Keratinocyte (primary cell): ENCODE data around the gene CBL. TPM values are rescaled to one million over a fixed set of nuclear protein-coding genes. Genes with fewer than 3 reads are reported as not detected.

Experiments
- DNase-seq: peaks from one replicate; pipeline ENCODE4 v3.0.0-alpha.2; 2011; ENCODE audit warnings: low read depth, missing footprints, low spot score
- FAIRE-seq: peaks from 2 replicates; lab custom pipeline; 2011; peaks lifted over from hg19 to GRCh38; lab: Jason Lieb, UNC
- H2AFZ ChIP-seq: 2 replicates; pipeline ENCODE4 v1.6.0; 2012; ENCODE audit warnings: low read length, control low read depth, inconsistent platforms; ENCODE audit not compliant: control insufficient read depth
- H3K27ac ChIP-seq: 2 replicates; pipeline ENCODE4 v1.5.1; 2011; ENCODE audit warnings: low read length; ENCODE audit not compliant: control insufficient read depth, insufficient read depth
- H3K27me3 ChIP-seq: 3 replicates; pipeline ENCODE4 v1.6.0; 2011; ENCODE audit warnings: low read length; ENCODE audit not compliant: control insufficient read depth, insufficient read depth; ENCODE audit errors: extremely low read depth
- H3K36me3 ChIP-seq, 2 experiments: 2 replicates in 1 of 2; 3 replicates in 1 of 2; pipeline ENCODE4 v1.5.1; 2011; ENCODE audit warnings: low read length in 2 of 2, mild to moderate bottlenecking in 1 of 2; ENCODE audit not compliant: control insufficient read depth in 2 of 2, insufficient read depth in 2 of 2; ENCODE audit errors: extremely low read depth in 1 of 2
- H3K4me1 ChIP-seq: 3 replicates; pipeline ENCODE4 v1.5.1; 2011; ENCODE audit warnings: low read length; ENCODE audit not compliant: control insufficient read depth, insufficient read depth; ENCODE audit errors: extremely low read depth
- H3K4me2 ChIP-seq: 3 replicates; pipeline ENCODE4 v1.6.0; 2011; ENCODE audit warnings: low read depth, low read length; ENCODE audit not compliant: control insufficient read depth, insufficient read depth; ENCODE audit errors: extremely low read depth
- H3K4me3 ChIP-seq, 3 experiments: fragments of 200-600 bp in 1 of 3; sonication (generic) in 1 of 3; 2 replicates in 2 of 3; 3 replicates in 1 of 3; pipeline ENCODE4 v1.5.1; 2011 to 2016; ENCODE audit warnings: low read length in 3 of 3, mild to moderate bottlenecking in 3 of 3, control low read depth in 2 of 3, inconsistent platforms in 1 of 3, low read depth in 1 of 3, mixed read lengths in 1 of 3, mixed run types in 1 of 3, moderate library complexity in 1 of 3; ENCODE audit not compliant: control insufficient read depth in 2 of 3, insufficient read depth in 2 of 3; ENCODE audit errors: extremely low read depth in 1 of 3
- H3K79me2 ChIP-seq: 2 replicates; pipeline ENCODE4 v1.6.0; 2012; ENCODE audit warnings: low read length; ENCODE audit not compliant: control insufficient read depth, insufficient read depth
- H3K9ac ChIP-seq: 3 replicates; pipeline ENCODE4 v1.6.0; 2011; ENCODE audit warnings: low read length; ENCODE audit not compliant: control insufficient read depth, insufficient read depth; ENCODE audit errors: extremely low read depth
- H3K9me1 ChIP-seq: 3 replicates; pipeline ENCODE4 v1.6.0; 2011; ENCODE audit warnings: low read length; ENCODE audit not compliant: control insufficient read depth, insufficient read depth; ENCODE audit errors: extremely low read depth
- H3K9me3 ChIP-seq: 2 replicates; pipeline ENCODE4 v1.5.1; 2012; ENCODE audit warnings: low read depth, low read length; ENCODE audit not compliant: control insufficient read depth
- H4K20me1 ChIP-seq: 3 replicates; pipeline ENCODE4 v1.6.0; 2011; ENCODE audit warnings: low read length; ENCODE audit not compliant: control insufficient read depth, insufficient read depth; ENCODE audit errors: extremely low read depth
- EZH2 ChIP-seq: IDR thresholded peaks from one replicate; pipeline ENCODE4 v1.6.1; 2012; ENCODE audit warnings: inconsistent platforms, mild to moderate bottlenecking, low read length, moderate library complexity
- dilution Hi-C: fragments of 300-500 bp; cut with MboI; formaldehyde crosslinking; loops from one replicate; pipeline ENCODE4 v1.7.0; 2020; ENCODE audit warnings: low sequenced_read_pairs; ENCODE audit not compliant: extremely low pct_ligation_motif_present
- polyA plus RNA-seq, 5 experiments: library from polyadenylated mRNA; depleted of rRNA in 3 of 5; stranded (reverse) in 3 of 5; stranded (forward) in 1 of 5; unstranded in 1 of 5; fragments of >200 nt; gene quantifications; 1 replicate in 1 of 5; 2 replicates in 3 of 5; 3 replicates in 1 of 5; pipeline versions ENCODE4 v1.2.1 to v1.2.3, GENCODE V29; 2011 to 2012; ENCODE audit warnings: missing spikeins in 2 of 5, low read depth in 1 of 5, low replicate concordance in 1 of 5
- TF ChIP-seq, protein P1 (sequence below), 3 experiments: IDR thresholded peaks in 1 of 3; conservative IDR thresholded peaks in 1 of 3; optimal IDR thresholded peaks in 1 of 3; 2 replicates in 2 of 3; 3 replicates in 1 of 3; pipeline versions ENCODE3 to v1.5.1; 2011; ENCODE audit warnings: low read length in 3 of 3, mild to moderate bottlenecking in 3 of 3, moderate library complexity in 2 of 3, control low read depth in 1 of 3, inconsistent platforms in 1 of 3; ENCODE audit not compliant: insufficient read depth in 2 of 3; ENCODE audit errors: extremely low read depth in 1 of 3

The CBL gene
- polyA plus RNA-seq, 1 donor (not counting 4 experiments of a cell fraction or from before 2014, with no cell fraction given) = 14.1 TPM

DNA sequence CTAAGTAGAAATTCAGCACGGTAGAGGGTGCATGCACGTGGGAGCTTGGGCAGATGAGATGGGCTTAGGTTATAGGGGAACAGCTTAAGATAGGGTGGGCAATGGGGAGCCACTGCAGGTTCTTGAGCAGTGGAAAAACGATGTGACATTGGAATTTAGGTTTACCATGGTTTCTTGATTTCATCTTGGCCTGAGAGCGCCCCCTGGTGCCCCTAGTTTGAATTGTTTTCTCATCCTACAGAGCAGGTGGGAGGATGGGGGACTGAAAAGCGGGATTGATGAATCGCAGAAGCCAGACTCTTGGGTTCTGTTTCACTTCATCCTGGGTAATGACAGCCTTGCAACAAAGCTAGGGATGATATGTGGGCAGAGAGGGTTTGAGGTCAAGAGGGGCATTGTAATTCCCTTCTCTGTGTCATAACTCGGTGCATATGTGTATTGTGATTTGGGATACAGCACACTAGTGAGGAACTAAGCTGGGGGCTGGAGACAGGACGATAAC lies 117.4 kb downstream of the CBL start:
- no peaks in the 10 kb centered on the region for H3K79me2 ChIP-seq
- H2AFZ ChIP-seq = no peak overlapping the region
- no peak overlapping the region for H3K4me2 ChIP-seq
- no peak overlapping the region for H3K27ac ChIP-seq
- FAIRE-seq = no peak
- no peaks in the 10 kb centered on the region for H4K20me1 ChIP-seq
- no peaks in the 10 kb centered on the region for H3K9me3 ChIP-seq
- dilution Hi-C loops = no loop called here
- no peak for DNase-seq
- TF ChIP-seq, protein P1, sequence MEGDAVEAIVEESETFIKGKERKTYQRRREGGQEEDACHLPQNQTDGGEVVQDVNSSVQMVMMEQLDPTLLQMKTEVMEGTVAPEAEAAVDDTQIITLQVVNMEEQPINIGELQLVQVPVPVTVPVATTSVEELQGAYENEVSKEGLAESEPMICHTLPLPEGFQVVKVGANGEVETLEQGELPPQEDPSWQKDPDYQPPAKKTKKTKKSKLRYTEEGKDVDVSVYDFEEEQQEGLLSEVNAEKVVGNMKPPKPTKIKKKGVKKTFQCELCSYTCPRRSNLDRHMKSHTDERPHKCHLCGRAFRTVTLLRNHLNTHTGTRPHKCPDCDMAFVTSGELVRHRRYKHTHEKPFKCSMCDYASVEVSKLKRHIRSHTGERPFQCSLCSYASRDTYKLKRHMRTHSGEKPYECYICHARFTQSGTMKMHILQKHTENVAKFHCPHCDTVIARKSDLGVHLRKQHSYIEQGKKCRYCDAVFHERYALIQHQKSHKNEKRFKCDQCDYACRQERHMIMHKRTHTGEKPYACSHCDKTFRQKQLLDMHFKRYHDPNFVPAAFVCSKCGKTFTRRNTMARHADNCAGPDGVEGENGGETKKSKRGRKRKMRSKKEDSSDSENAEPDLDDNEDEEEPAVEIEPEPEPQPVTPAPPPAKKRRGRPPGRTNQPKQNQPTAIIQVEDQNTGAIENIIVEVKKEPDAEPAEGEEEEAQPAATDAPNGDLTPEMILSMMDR (optimal IDR thresholded peaks at IDR 0.05 in 1 of 3, IDR thresholded peaks at IDR 0.05 in 1 of 3, conservative IDR thresholded peaks at IDR 0.05 in 1 of 3; ENCODE audit: extremely low read depth in 1 of 3, insufficient read depth in 2 of 3, low read length in 3 of 3) = peak; percentile 72 to 92 (median 78)
- TF ChIP-seq EZH2 = no peak
- no peaks in the 10 kb centered on the region for H3K36me3 ChIP-seq
- H3K9ac ChIP-seq = no peak overlapping the region
- H3K27me3 ChIP-seq = no peaks in the 10 kb centered on the region
- H3K4me3 ChIP-seq = no peak overlapping the region
- H3K9me1 ChIP-seq = no peaks in the 10 kb centered on the region
- H3K4me1 ChIP-seq = peaks cover 13% of the 10 kb centered on the region

DNA sequence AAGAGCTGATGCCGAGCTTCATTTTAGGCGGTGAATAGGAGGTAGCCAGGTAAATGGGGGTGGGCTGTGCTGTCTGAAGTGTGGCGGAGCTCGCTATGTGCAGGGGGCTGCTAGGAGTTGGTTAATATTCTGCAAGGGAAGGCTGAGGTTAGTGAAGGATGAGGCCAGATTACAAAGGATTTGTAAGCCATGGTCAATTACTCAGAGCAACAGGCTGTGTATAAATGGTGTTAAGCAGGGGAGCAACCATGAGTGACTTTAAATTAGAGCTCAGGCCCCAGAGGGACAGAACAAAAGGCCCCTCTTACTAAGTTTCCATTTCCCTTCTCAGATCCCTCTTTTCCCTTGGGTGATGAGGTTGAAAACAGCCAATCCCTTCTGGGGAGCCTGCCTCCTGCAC lies 118.0 kb downstream of the CBL start:
- dilution Hi-C loops = no loop called here
- Histone ChIP-seq H3K27me3 (no peaks in the 10 kb centered on the region), H3K4me2 (no peak overlapping the region), H3K27ac (no peak overlapping the region), H2AFZ (no peak overlapping the region), H3K79me2 (no peaks in the 10 kb centered on the region), H3K4me3 (no peak overlapping the region), H3K9me1 (no peaks in the 10 kb centered on the region), H3K9me3 (no peaks in the 10 kb centered on the region), H3K36me3 (no peaks in the 10 kb centered on the region), H3K9ac (no peak overlapping the region), H4K20me1 (no peaks in the 10 kb centered on the region), H3K4me1 (peaks cover 8% of the 10 kb centered on the region)
- TF ChIP-seq, protein P1 (optimal IDR thresholded peaks at IDR 0.05 in 1 of 3, IDR thresholded peaks at IDR 0.05 in 1 of 3, conservative IDR thresholded peaks at IDR 0.05 in 1 of 3; ENCODE audit: extremely low read depth in 1 of 3, insufficient read depth in 2 of 3, low read length in 3 of 3) = no peak
- no peak for TF ChIP-seq EZH2
- FAIRE-seq = no peak
- no peak for DNase-seq
